Glutamatergic neuron (in vitro differentiated cells): Measurements from ENCODE around the gene KLHL5. TPM values are rescaled to one million over a fixed set of nuclear protein-coding genes. Genes with fewer than 3 reads are reported as not detected.

ENCODE experiments used
- DNase-seq: peaks from one replicate; pipeline ENCODE4 v3.0.0; 2022
- H3K27ac Mint-ChIP-seq: one replicate; pipeline ENCODE4 v1.8.0; 2020; ENCODE audit warnings: mild to moderate bottlenecking, mixed read lengths, inconsistent platforms; ENCODE audit not compliant: unreplicated experiment
- H3K27me3 Mint-ChIP-seq: one replicate; pipeline ENCODE4 v1.8.0; 2020; ENCODE audit warnings: mild to moderate bottlenecking, moderate library complexity, mixed read lengths, inconsistent platforms; ENCODE audit not compliant: unreplicated experiment
- H3K36me3 Mint-ChIP-seq: one replicate; pipeline ENCODE4 v1.8.0; 2020; ENCODE audit warnings: mild to moderate bottlenecking, mixed read lengths, inconsistent platforms; ENCODE audit not compliant: unreplicated experiment
- H3K4me1 Mint-ChIP-seq: one replicate; pipeline ENCODE4 v1.8.0; 2020; ENCODE audit warnings: mild to moderate bottlenecking, low read depth, mixed read lengths, inconsistent platforms; ENCODE audit not compliant: unreplicated experiment
- H3K4me3 Mint-ChIP-seq: one replicate; pipeline ENCODE4 v1.8.0; 2020; ENCODE audit warnings: mild to moderate bottlenecking, mixed read lengths, inconsistent platforms; ENCODE audit not compliant: unreplicated experiment
- H3K9me3 Mint-ChIP-seq: one replicate; pipeline ENCODE4 v1.8.0; 2020; ENCODE audit warnings: mild to moderate bottlenecking, moderate library complexity, mixed read lengths, inconsistent platforms; ENCODE audit not compliant: unreplicated experiment
- CTCF ChIP-seq: fragments of 200-600 bp; sonication (generic); IDR thresholded peaks from one replicate; pipeline ENCODE4 v1.5.0; 2021; ENCODE audit not compliant: partially characterized antibody, unreplicated experiment
- total RNA-seq: library from RNA; stranded (reverse); fragmentation: NEBNext Ultra II Directional; extraction: Animal tissue kit (Norgen Biotek cat#: 25700); gene quantifications from one replicate; pipeline ENCODE4 v1.2.1, GENCODE V29; 2021; ENCODE audit not compliant: unreplicated experiment

KLHL5 gene
- total RNA-seq, 1 donor from 2014 or later = 11.5 TPM

GRCh38 chr4:39023059-39023458 is 39.0 kb upstream of the KLHL5 start:
- Mint-ChIP-seq H3K27me3 (no peaks in the 10 kb centered on the region), H3K4me3 (no peak overlapping the region), H3K36me3 (no peaks in the 10 kb centered on the region), H3K9me3 (peaks cover 2% of the 10 kb centered on the region), H3K4me1 (no peaks in the 10 kb centered on the region), H3K27ac (no peak overlapping the region)
- TF ChIP-seq CTCF = no peak
- DNase-seq = no peak

GRCh38 chr4:39024311-39024865 is 37.6 kb upstream of the KLHL5 start:
- H3K27ac Mint-ChIP-seq = no peak overlapping the region
- H3K27me3 Mint-ChIP-seq = no peaks in the 10 kb centered on the region
- H3K9me3 Mint-ChIP-seq = peaks cover 2% of the 10 kb centered on the region
- H3K36me3 Mint-ChIP-seq = no peaks in the 10 kb centered on the region
- no peak for TF ChIP-seq CTCF
- H3K4me3 Mint-ChIP-seq = no peak overlapping the region
- no peak for DNase-seq
- H3K4me1 Mint-ChIP-seq = no peaks in the 10 kb centered on the region

GRCh38 chr4:39025552-39026085 is 36.4 kb upstream of the KLHL5 start:
- Mint-ChIP-seq H3K4me3 (no peak overlapping the region), H3K27me3 (no peaks in the 10 kb centered on the region), H3K36me3 (no peaks in the 10 kb centered on the region), H3K4me1 (no peaks in the 10 kb centered on the region), H3K9me3 (peaks cover 2% of the 10 kb centered on the region), H3K27ac (no peak overlapping the region)
- DNase-seq = no peak
- TF ChIP-seq CTCF = no peak

GRCh38 chr4:39026096-39026495 is 35.9 kb upstream of the KLHL5 start:
- Mint-ChIP-seq H3K27me3 (no peaks in the 10 kb centered on the region), H3K27ac (no peak overlapping the region), H3K4me1 (no peaks in the 10 kb centered on the region), H3K9me3 (peaks cover 2% of the 10 kb centered on the region), H3K4me3 (no peak overlapping the region), H3K36me3 (no peaks in the 10 kb centered on the region)
- no peak for TF ChIP-seq CTCF
- DNase-seq = no peak

- Mint-ChIP-seq H3K4me3 (no peak overlapping the region), H3K4me1 (no peaks in the 10 kb centered on the region)
- TF ChIP-seq CTCF = no peak
These were observed 32.0 kb upstream of the KLHL5 start for GRCh38 chr4:39029752-39030694.

More at GRCh38 chr4:39029752-39030694, 32.0 kb upstream of the KLHL5 start:
- H3K27ac Mint-ChIP-seq = no peak overlapping the region
- no peak for DNase-seq
- no peaks in the 10 kb centered on the region for H3K9me3 Mint-ChIP-seq
- no peaks in the 10 kb centered on the region for H3K27me3 Mint-ChIP-seq
- no peaks in the 10 kb centered on the region for H3K36me3 Mint-ChIP-seq
